Thyroid gland (tissue), 4 donors: Measurements from ENCODE around the gene UNC5C. TPM values are rescaled to one million over a fixed set of nuclear protein-coding genes. Genes with fewer than 3 reads are reported as not detected.
A peak's percentile ranks its signal among the peaks of the same experiment; 100 is the strongest.

Experiments
- DNase-seq, 2 donors: peaks; one replicate each; pipeline ENCODE4 v3.0.0-alpha.2; 2019
- H3K27ac ChIP-seq, 3 donors: fragments of 200-600 bp; sonication (generic); 1 replicate in 2 of 3; 2 replicates in 1 of 3; pipeline ENCODE4 v1.5.1; 2016 to 2019; ENCODE audit warnings: mild to moderate bottlenecking in 1 of 3, moderate library complexity in 1 of 3
- H3K27me3 ChIP-seq: fragments of 200-600 bp; sonication (generic); one replicate; pipeline ENCODE4 v1.5.1; 2019
- H3K36me3 ChIP-seq, 2 donors: fragments of 200-600 bp; sonication (generic); one replicate each; pipeline ENCODE4 v1.5.1; 2016 to 2019
- H3K4me1 ChIP-seq, 2 donors: fragments of 200-600 bp; sonication (generic); one replicate each; pipeline ENCODE4 v1.5.1; 2017 to 2019
- H3K4me3 ChIP-seq, 3 donors: fragments of 200-600 bp; sonication (generic); replicated peaks in 1 of 3; 1 replicate in 2 of 3; 2 replicates in 1 of 3; pipeline ENCODE4 v1.5.1; 2016; ENCODE audit warnings: mild to moderate bottlenecking in 1 of 3
- H3K9me3 ChIP-seq: fragments of 200-600 bp; sonication (generic); one replicate; pipeline ENCODE4 v1.5.1; 2017
- POLR2A ChIP-seq, 2 donors: fragments of 450-650 bp; IDR thresholded peaks; one replicate each; pipeline ENCODE4 v1.6.1; 2017; ENCODE audit warnings: antibody characterized with exemption in 2 of 2, mild to moderate bottlenecking in 2 of 2, moderate library complexity in 1 of 2
- WGBS, 2 donors: methylation state at CpG; one replicate each; pipeline ENCODE4 v1.1.5; 2017; 5-methylcytosine and 5-hydroxymethylcytosine counted together
- intact Hi-C: fragments of 100-400 bp; cut with DNase I; formaldehyde crosslinking; loops from one replicate; pipeline ENCODE4 v1.15.1; 2023
- total RNA-seq, 4 donors: library from RNA; depleted of rRNA; stranded (reverse); fragments of >200 nt; gene quantifications; one replicate each; pipeline ENCODE4 v1.2.3, GENCODE V29; 2016
- TF ChIP-seq, protein P1 (sequence below), 6 experiments: fragments of 200-600 bp in 3 of 6; fragments of 450-650 bp in 3 of 6; sonication (generic) in 3 of 6; IDR thresholded peaks; one replicate each; pipeline ENCODE4 v1.5.1; 2016 to 2019; ENCODE audit warnings: antibody characterized with exemption in 6 of 6, mild to moderate bottlenecking in 2 of 6, inconsistent platforms in 1 of 6, moderate library complexity in 1 of 6

The UNC5C gene
- total RNA-seq, 4 donors from 2014 or later = 27.1 to 72.0 (median 59.0) TPM

GRCh38 chr4:95422436-95422835 lies 126.3 kb downstream of the UNC5C start:
- DNase-seq = no peak
- Histone ChIP-seq H3K27ac (no peak overlapping the region), H3K9me3 (no peaks in the 10 kb centered on the region), H3K27me3 (no peaks in the 10 kb centered on the region), H3K36me3 (no peaks in the 10 kb centered on the region), H3K4me1 (peaks cover 7 to 13% of the 10 kb centered on the region in 2 donors), H3K4me3 (no peak overlapping the region)
- 85 to 87% methylated on average over 7 of the region's 7 CpGs for WGBS, 2 donors
- no peak for TF ChIP-seq POLR2A (IDR thresholded peaks at IDR 0.05)
- TF ChIP-seq, protein P1, sequence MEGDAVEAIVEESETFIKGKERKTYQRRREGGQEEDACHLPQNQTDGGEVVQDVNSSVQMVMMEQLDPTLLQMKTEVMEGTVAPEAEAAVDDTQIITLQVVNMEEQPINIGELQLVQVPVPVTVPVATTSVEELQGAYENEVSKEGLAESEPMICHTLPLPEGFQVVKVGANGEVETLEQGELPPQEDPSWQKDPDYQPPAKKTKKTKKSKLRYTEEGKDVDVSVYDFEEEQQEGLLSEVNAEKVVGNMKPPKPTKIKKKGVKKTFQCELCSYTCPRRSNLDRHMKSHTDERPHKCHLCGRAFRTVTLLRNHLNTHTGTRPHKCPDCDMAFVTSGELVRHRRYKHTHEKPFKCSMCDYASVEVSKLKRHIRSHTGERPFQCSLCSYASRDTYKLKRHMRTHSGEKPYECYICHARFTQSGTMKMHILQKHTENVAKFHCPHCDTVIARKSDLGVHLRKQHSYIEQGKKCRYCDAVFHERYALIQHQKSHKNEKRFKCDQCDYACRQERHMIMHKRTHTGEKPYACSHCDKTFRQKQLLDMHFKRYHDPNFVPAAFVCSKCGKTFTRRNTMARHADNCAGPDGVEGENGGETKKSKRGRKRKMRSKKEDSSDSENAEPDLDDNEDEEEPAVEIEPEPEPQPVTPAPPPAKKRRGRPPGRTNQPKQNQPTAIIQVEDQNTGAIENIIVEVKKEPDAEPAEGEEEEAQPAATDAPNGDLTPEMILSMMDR (IDR thresholded peaks at IDR 0.05) = no peak
- intact Hi-C loops = no loop called here

GRCh38 chr4:95421869-95422268 lies 126.9 kb downstream of the UNC5C start:
- Histone ChIP-seq H3K36me3 (no peaks in the 10 kb centered on the region), H3K9me3 (no peaks in the 10 kb centered on the region), H3K27ac (no peak overlapping the region), H3K4me3 (no peak overlapping the region), H3K4me1 (peaks cover 7 to 8% of the 10 kb centered on the region in 2 donors), H3K27me3 (no peaks in the 10 kb centered on the region)
- 71 to 81% methylated on average over 4 of the region's 4 CpGs for WGBS, 2 donors
- DNase-seq = no peak
- intact Hi-C loops = no loop called here
- no peak for TF ChIP-seq POLR2A (IDR thresholded peaks at IDR 0.05)
- TF ChIP-seq, protein P1 (IDR thresholded peaks at IDR 0.05) = no peak

DNA sequence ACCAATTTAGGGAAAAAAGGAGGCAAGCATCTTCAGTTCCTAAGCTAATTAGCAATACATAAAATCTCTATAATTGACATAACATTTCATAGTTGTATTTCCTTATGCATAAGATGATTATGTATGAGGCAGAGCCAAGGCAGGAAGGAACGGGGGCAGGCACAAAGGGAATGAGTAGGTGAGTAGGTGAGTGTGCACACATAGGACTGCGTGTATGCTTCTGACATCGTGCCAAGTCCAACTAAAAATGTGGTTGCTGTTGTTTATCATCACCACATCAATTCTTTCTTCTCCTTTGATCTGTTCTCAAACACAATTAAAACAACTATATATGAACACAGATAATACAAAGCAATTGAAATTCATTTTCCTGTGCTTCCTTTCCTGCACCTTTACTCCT lies 131.2 kb downstream of the UNC5C start:
- DNase-seq = no peak
- Histone ChIP-seq H3K36me3 (no peaks in the 10 kb centered on the region), H3K4me1 (peaks cover 7 to 23% of the 10 kb centered on the region in 2 donors), H3K9me3 (no peaks in the 10 kb centered on the region), H3K27ac (no peak overlapping the region), H3K27me3 (no peaks in the 10 kb centered on the region), H3K4me3 (no peak overlapping the region)
- WGBS, 2 donors = 56 to 70% methylated on average over 3 of the region's 3 CpGs
- TF ChIP-seq POLR2A (IDR thresholded peaks at IDR 0.05) = no peak
- TF ChIP-seq, protein P1 (IDR thresholded peaks at IDR 0.05) = no peak
- intact Hi-C loops = no loop called here

DNA sequence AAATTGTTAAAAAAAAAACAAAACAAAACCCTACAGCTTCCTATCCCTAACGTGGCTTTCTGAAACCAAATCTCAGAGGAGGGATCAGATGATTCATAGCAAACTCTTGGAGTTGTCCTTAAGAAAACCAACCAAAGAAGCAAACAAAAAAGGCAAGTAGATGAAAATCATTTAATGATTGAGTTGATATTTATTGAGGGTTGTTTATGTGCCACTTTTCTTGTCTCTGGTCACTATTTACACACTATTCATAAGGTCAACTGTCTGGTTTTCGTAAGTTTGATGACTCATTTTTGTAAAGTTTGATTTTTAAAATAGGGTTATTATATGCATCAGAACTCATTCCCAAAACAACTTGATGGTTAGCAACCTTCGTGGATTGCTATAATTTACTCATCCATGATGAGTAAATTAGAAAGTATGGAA lies 133.4 kb downstream of the UNC5C start:
- Histone ChIP-seq H3K36me3 (no peaks in the 10 kb centered on the region), H3K27me3 (no peaks in the 10 kb centered on the region), H3K27ac (peak overlapping the region in 1 of 3 donors; percentile 31), H3K9me3 (no peaks in the 10 kb centered on the region), H3K4me1 (peaks cover 7 to 23% of the 10 kb centered on the region in 2 donors), H3K4me3 (no peak overlapping the region)
- WGBS, 2 donors = 53 to 57% methylated on average over 3 of the region's 3 CpGs
- TF ChIP-seq POLR2A (IDR thresholded peaks at IDR 0.05) = no peak
- TF ChIP-seq, protein P1 (IDR thresholded peaks at IDR 0.05) = no peak
- DNase-seq = no peak
- intact Hi-C loops = no loop called here

DNA sequence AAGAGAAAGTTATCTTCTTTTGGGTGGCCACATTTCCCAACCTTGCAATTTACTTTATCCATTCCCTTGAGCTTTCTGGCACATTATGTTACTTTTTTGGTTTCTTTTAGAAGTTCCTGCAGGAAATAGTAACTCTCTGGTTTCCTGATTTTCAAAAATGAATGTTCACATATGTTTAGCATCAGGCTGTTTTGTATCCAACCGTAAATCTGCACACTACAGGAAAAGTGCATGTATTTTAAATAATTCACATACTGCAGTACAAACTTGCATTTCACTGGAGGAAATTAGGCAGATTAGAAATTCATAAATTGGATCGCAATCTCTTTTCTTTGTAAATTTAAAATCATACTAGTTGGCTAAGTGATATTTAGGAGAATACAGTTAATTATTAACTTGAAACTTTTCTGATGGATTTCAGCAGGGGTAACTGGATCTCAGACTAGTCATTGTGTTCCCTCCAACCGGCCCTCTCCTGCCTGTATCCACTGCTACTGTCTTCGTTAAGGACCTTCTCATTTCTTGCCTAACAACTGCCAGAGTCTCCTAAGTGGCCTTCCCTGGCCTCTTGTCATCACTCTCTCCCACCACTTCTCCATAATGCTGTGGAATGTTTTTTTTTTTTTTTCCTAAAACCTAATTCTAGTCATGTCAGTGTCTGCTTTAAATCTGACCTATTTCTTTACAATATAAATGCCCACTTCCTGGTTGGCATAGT lies 137.2 kb downstream of the UNC5C start:
- no peak overlapping the region for H3K4me3 ChIP-seq
- 63 to 71% methylated on average over 4 of the region's 4 CpGs for WGBS, 2 donors
- DNase-seq = no peak
- intact Hi-C loops = no loop called here
- H3K4me1 ChIP-seq = peaks cover 7 to 20% of the 10 kb centered on the region in 2 donors
- H3K36me3 ChIP-seq = no peaks in the 10 kb centered on the region
- H3K27me3 ChIP-seq = no peaks in the 10 kb centered on the region
- H3K9me3 ChIP-seq = no peaks in the 10 kb centered on the region
- no peak for TF ChIP-seq POLR2A (IDR thresholded peaks at IDR 0.05)
- TF ChIP-seq, protein P1 (IDR thresholded peaks at IDR 0.05) = no peak
- no peak overlapping the region for H3K27ac ChIP-seq
